SK-N-SH treated with all-trans-retinoic acid at 6 μM for 48 hours (cell line): ENCODE measurements around the gene PEX7.

Experiments used
- ATAC-seq: fragments of 200-7000 bp; cut with Tn5 transposase; 3 replicates; pipeline ENCODE4 v1.9.1; 2020; ENCODE audit warnings: mild to moderate bottlenecking, moderate library complexity
- ARNTL ChIP-seq: fragments of 450-650 bp; formaldehyde crosslinking; IDR thresholded peaks from 2 replicates; pipeline ENCODE4 v1.5.0; 2020; ENCODE audit warnings: low read depth, mild to moderate bottlenecking, moderate library complexity, borderline replicate concordance
- BACH2 ChIP-seq: fragments of 250-450 bp; sonication (Bioruptor Pico); IDR thresholded peaks from 2 replicates; pipeline ENCODE4 v1.9.0; 2021; ENCODE audit warnings: mild to moderate bottlenecking, borderline replicate concordance
- CSDC2 ChIP-seq: fragments of 250-450 bp; sonication (Bioruptor Pico); IDR thresholded peaks from 2 replicates; pipeline ENCODE4 v1.5.0; 2020; ENCODE audit warnings: mild to moderate bottlenecking, moderate library complexity
- CSRNP3 ChIP-seq: fragments of 250-450 bp; sonication (Bioruptor Pico); IDR thresholded peaks from 2 replicates; pipeline ENCODE4 v1.5.1; 2021; ENCODE audit warnings: mild to moderate bottlenecking, moderate library complexity
- ESRRG ChIP-seq: fragments of 250-450 bp; sonication (Bioruptor Pico); IDR thresholded peaks from 2 replicates; pipeline ENCODE4 v1.6.1; 2021; ENCODE audit warnings: mild to moderate bottlenecking
- GLIS3 ChIP-seq: fragments of 250-450 bp; sonication (Bioruptor Pico); IDR thresholded peaks from 2 replicates; pipeline ENCODE4 v1.5.0; 2020; ENCODE audit warnings: mild to moderate bottlenecking, moderate library complexity
- ISL1 ChIP-seq: fragments of 250-450 bp; sonication (Bioruptor Pico); IDR thresholded peaks from 2 replicates; pipeline ENCODE4 v2.1.2; 2022; ENCODE audit warnings: mild to moderate bottlenecking, moderate library complexity
- PATZ1 ChIP-seq: fragments of 250-450 bp; sonication (Bioruptor Pico); IDR thresholded peaks from 2 replicates; pipeline ENCODE4 v1.8.0; 2020; ENCODE audit warnings: mild to moderate bottlenecking, moderate library complexity, borderline replicate concordance
- POU6F1 ChIP-seq: fragments of 250-450 bp; sonication (Bioruptor Pico); IDR thresholded peaks from 2 replicates; pipeline ENCODE4 v1.8.0; 2021; ENCODE audit warnings: low read depth, mild to moderate bottlenecking, moderate library complexity, borderline replicate concordance
- PPARA ChIP-seq: fragments of 250-450 bp; sonication (Bioruptor Pico); IDR thresholded peaks from 2 replicates; pipeline ENCODE4 v1.5.0; 2020; ENCODE audit warnings: mild to moderate bottlenecking, borderline replicate concordance
- SNAI2 ChIP-seq: fragments of 250-450 bp; sonication (Bioruptor Pico); IDR thresholded peaks from 2 replicates; pipeline ENCODE4 v1.5.0; 2020; ENCODE audit warnings: mild to moderate bottlenecking, moderate library complexity
- TSHZ2 ChIP-seq: fragments of 250-450 bp; sonication (Bioruptor Pico); IDR thresholded peaks from 2 replicates; pipeline ENCODE4 v1.5.0; 2020; ENCODE audit warnings: mild to moderate bottlenecking, moderate library complexity
- ZC3H10 ChIP-seq: fragments of 250-450 bp; sonication (Bioruptor Pico); IDR thresholded peaks from 2 replicates; pipeline ENCODE4 v1.5.1; 2021; ENCODE audit warnings: mild to moderate bottlenecking, moderate library complexity
- ZFP30 ChIP-seq: fragments of 450-650 bp; formaldehyde crosslinking; IDR thresholded peaks from 2 replicates; pipeline ENCODE4 v1.5.0; 2022; ENCODE audit warnings: mild to moderate bottlenecking, moderate library complexity
- ZNF565 ChIP-seq: fragments of 450-650 bp; formaldehyde crosslinking; conservative IDR thresholded peaks from 2 replicates; pipeline ENCODE4 v1.5.0; 2020; ENCODE audit warnings: low read depth, mild to moderate bottlenecking, moderate library complexity
- ZNF70 ChIP-seq: fragments of 450-650 bp; formaldehyde crosslinking; IDR thresholded peaks from 2 replicates; pipeline ENCODE4 v1.5.0; 2020; ENCODE audit warnings: mild to moderate bottlenecking, moderate library complexity
- ZNF8 ChIP-seq: fragments of 450-650 bp; formaldehyde crosslinking; IDR thresholded peaks from 2 replicates; pipeline ENCODE4 v1.5.0; 2020; ENCODE audit warnings: mild to moderate bottlenecking, moderate library complexity

Gene PEX7

GRCh38 chr6:136921936-136922684, 99.7 kb downstream of the PEX7 start, which contains the start of gene SLC35D3:
Gene SLC35D3 (plus strand): TSS chr6:136922301. CDS start chr6:136922429, 128 bp downstream.
- TF ChIP-seq CSRNP3 (CRISPR knock-in tag) (no peak), BACH2 (CRISPR knock-in tag) (no peak), TSHZ2 (CRISPR knock-in tag) (no peak), PATZ1 (CRISPR knock-in tag) (no peak), ZNF565 (CRISPR knock-in tag) (no peak), ISL1 (CRISPR knock-in tag) (no peak), POU6F1 (CRISPR knock-in tag) (no peak)
- ATAC-seq, result peak; percentile 57

- peak; percentile 41 for ATAC-seq
These were observed 100.3 kb downstream of the PEX7 start for GRCh38 chr6:136922685-136923006.

More at GRCh38 chr6:136922685-136923006, 100.3 kb downstream of the PEX7 start:
- TF ChIP-seq POU6F1 (CRISPR knock-in tag), result no peak
- no peak for TF ChIP-seq ZC3H10
- TF ChIP-seq ZNF8 (CRISPR knock-in tag), result no peak
- TF ChIP-seq ZNF70, result no peak
- no peak for TF ChIP-seq ESRRG (CRISPR knock-in tag)
- TF ChIP-seq ARNTL (CRISPR knock-in tag), result no peak
- TF ChIP-seq ISL1 (CRISPR knock-in tag), result no peak
- TF ChIP-seq CSDC2, result no peak
- no peak for TF ChIP-seq CSRNP3 (CRISPR knock-in tag)
- no peak for TF ChIP-seq TSHZ2 (CRISPR knock-in tag)
- no peak for TF ChIP-seq ZNF565 (CRISPR knock-in tag)
- no peak for TF ChIP-seq GLIS3 (CRISPR knock-in tag)
- TF ChIP-seq PPARA, result no peak
- no peak for TF ChIP-seq SNAI2
- TF ChIP-seq ZFP30, result no peak
